Thyroid gland (tissue), 4 donors: ENCODE measurements around the gene MBD3.

Experiments used
- CTCF ChIP-seq, 6 experiments: fragments of 200-600 bp in 3 of 6; fragments of 450-650 bp in 3 of 6; sonication (generic) in 3 of 6; IDR thresholded peaks; one replicate each; pipeline ENCODE4 v1.5.1; 2016 to 2019; ENCODE audit warnings: antibody characterized with exemption in 6 of 6, mild to moderate bottlenecking in 2 of 6, inconsistent platforms in 1 of 6, moderate library complexity in 1 of 6
- POLR2A ChIP-seq, 2 donors: fragments of 450-650 bp; IDR thresholded peaks; one replicate each; pipeline ENCODE4 v1.6.1; 2017; ENCODE audit warnings: antibody characterized with exemption in 2 of 2, mild to moderate bottlenecking in 2 of 2, moderate library complexity in 1 of 2

GRCh38 chr19:1570836-1571235 lies 21.8 kb downstream of the MBD3 start:
- no peak for TF ChIP-seq CTCF (IDR thresholded peaks at IDR 0.05)
- TF ChIP-seq POLR2A (IDR thresholded peaks at IDR 0.05), result no peak
